EH (cell line): ENCODE results near the gene RAPGEF3.
A peak's percentile ranks its signal among the peaks of the same experiment; 100 is the strongest.

ENCODE experiments used
- DNase-seq: peaks from one replicate; pipeline ENCODE4 v3.0.0-alpha.2; 2015; ENCODE audit warnings: low read depth

Gene RAPGEF3

GRCh38 chr12:47790676-47791350 lies 32.1 kb upstream of the RAPGEF3 start:
- DNase-seq = no peak

DNA sequence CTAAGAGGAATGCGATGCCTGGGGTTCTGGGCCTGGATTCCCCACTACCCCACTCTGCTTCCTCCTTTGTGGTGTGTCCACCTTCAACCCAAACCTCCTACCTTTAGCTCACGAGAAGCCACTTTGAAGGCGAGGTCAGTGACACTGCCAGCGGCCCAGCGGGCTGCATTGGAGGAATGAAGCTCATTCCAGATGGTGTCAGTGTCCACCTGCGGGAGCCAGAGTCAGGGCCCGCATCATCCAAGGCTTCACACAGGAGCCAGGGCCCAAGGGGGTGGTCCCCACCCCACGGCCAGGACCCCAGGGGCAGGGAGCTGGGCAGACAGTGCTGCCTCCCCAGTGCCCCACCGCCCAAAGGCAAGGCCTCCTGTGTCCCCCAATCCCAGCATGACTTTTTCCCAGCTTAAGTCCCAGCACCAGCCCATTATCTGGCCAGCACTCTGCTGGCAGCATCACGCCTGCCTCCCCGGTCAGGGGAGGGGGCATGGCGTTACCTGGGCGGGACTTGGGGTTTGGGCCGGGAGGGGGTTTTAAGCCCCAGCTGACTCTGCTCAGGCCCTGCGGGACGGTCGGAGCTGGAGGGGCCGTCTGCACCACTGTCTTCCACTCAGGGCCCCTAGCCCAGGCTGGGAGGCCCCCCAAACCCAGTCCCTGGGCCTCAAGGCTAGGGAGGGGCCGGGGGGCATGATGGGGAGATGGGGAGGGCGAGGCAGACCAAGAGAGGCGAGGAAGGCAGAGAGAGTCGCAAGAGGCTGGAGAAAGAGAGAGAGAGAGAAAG lies 31.2 kb upstream of the RAPGEF3 start:
- DNase-seq = no peak

DNA sequence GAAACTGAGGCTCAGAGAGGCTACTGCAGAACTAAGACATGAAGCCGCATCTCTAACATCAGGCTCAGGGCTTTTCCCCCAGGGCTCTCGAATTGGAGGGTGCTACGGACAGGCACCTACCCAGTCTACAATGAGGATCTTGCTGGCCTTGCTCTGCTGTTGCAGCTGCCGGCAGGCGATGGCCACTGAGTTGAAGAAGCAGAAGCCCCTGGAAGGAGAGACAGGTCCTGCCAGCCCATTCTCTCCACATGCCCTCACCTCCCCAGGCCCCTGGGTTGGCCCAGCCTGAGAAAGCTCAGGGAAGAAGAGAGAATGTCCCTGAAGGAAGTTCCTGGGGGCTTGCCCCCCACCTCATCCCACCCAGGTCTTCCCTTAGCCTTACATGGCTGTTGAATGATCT lies 30.5 kb upstream of the RAPGEF3 start:
- DNase-seq = no peak

DNA sequence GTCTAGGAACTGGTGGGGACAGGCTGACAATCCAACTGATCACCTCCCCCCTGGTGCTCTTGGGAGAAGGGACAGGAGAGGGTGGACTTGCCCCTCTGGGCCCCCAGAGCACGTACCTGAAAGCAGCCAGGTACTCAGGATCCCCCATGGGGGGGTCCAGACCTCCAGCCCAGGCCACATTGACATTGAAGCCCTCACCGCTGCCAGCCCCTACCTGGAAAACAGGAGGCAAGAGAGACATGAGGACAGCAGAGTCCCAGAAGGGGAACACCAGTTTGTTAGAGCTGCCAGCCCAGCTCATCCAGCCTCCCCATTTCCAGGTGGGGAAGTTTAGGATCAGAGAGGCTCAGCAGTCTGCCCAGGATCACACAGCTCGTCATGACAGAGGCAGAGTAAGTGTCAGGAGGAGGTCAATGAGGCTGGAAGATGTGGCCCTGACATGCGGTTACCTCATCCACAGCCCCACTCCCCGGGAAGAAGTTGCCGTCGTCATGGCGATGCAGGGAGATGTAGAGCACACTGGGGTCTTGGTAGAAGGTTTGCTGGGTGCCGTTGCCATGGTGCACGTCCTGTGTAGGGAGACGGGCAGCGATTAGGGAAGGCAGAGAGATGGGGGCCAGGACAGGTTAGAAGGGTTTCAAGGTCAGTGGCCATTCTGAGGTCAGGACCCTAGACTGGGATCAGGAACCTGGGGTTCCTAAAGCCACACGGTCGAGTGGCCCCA lies 29.1 kb upstream of the RAPGEF3 start:
- no peak for DNase-seq

DNA sequence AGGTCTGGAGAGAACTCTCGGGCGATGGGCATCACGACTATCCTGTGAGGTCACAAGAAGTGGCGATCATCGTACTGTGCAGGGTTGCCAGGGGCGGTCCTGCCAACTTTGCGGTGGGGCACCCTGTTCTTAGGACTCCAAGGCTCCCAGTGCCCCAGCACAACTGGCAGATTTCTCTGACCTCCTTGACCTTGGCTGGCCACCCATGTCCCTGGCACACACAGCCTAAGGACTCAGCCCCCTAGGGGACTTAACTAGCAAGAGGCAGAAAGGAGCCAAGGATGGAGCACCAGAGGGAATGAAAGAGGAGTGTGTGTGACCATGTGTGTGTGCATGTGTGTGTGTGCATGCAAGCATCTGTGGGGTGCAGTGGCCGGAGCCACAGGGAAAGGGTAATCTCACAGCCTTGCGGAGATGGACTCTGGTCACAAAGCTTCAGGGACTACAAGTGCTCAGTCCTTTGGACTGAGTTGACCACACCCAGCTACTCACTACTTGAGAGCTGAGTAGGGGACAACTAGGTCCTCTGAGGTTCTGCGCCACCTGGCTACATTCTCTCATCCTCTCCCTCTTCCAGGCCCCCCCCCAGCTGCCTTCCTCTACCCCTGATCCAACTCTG lies 28.1 kb upstream of the RAPGEF3 start:
- DNase-seq = no peak

DNA sequence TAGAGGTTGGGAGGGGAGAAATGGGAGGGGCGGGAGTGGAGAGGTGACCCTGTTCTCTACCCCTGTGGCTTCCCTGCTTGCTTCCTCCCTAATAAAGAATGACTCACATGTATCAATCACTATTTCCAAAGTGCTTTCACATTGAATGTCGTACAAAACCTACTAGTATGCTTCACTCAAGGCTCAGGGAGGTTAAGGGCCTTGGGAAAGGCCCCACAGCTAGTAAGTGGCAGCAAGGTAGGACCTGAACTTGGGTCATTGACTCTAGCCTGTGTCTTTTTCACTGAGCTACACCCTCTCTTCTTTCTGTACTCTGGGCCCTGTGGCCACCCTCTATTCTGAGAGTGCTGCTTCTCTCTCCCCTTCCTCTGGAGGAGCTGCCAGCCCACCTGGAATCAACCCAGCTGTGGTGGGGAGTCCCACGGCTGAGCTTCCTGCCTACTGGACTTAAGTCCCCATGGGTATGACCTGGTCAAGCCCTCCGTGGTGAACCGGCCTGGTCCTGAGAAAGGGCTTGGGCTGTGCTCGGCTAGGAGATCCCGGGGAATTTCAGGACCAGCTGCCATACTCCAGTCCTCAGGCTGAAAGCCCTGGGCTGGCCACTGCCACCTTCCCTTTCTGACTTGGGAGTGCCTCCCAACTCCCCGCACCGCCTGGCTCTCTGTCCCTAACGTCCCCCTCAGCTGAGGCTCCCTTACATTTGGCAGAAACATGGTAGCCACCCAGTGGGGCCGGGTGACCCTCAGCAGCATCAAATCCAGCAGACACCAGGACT lies 27.4 kb upstream of the RAPGEF3 start:
- DNase-seq = no peak

DNA sequence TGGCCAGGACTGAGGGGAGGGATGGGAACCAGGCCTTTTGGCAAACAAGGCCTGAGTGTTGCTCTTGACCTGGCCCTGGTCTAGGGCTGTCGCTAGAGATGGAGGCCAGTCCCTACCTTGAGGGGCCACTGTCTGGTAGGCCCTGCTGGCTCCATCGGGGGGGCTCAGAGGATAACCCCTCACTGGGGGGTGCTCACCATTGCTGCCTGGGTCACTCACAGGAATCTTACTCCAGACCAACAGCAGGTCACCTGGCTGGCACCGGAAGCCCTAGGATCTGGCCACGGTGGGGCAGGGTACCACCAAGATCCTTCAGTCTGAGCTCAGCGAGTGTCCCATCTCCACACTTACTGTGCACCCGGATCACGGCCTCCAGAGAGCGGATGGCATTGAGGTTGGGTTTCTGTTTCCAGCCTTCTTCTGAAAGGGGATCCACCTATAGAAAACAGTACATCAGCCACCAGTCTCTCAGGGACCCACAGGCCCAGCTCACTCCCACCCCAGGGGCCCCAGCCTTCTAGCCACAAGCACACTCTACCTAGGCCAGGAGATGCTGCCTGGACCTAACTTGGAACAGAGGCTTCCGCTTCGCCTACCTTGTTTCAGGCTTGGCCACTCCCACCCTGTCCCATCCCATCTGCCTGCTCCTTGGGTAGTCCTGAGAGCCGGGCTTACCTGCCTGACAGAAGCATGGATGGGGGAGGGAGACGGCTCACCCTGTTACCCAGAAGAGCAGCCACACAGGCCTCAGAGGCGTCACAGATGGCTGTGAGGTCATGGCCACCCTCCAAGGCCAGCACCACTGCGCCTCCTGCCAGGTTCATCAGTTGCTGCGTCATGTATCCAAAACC lies 26.6 kb upstream of the RAPGEF3 start:
- no peak for DNase-seq

GRCh38 chr12:47783821-47784819 lies 25.4 kb upstream of the RAPGEF3 start:
- no peak for DNase-seq

DNA sequence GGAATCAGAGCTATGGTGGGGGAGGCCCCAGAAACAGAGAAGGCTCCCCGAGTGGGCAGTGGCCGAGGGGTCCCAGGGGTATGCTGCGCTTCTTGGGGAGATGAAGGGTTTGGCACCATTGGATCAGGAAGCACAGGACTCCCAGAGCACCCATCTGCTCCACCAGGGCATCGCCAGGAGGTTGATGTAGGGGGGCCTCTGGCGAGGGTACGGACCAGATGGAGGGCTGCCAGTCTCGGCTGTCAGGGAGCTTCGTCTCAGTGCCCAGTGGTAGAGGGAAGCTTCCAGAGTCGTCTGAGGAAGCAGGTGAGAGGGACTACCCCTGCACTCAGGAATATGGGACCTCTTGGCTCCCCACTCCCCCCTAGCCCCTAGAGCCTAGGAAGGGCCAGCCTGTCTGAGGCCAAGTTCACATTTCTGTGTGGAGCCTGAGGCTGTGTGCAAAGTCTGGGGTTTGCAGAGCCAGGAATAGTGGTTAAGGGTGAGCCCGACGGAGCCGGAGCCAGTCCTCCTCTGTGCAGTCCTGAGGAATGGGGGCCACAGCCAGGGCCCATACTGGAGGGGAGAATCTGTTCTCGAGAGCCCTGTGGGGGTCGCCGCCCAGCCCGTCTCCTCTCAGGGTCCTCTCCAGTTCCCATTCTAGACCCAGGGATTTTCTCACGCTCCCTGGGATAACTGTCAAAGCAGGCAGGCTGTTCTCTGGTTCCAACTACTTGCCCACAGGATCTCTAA lies 24.5 kb upstream of the RAPGEF3 start:
- no peak for DNase-seq

GRCh38 chr12:47782372-47782770 lies 23.7 kb upstream of the RAPGEF3 start:
- no peak for DNase-seq

DNA sequence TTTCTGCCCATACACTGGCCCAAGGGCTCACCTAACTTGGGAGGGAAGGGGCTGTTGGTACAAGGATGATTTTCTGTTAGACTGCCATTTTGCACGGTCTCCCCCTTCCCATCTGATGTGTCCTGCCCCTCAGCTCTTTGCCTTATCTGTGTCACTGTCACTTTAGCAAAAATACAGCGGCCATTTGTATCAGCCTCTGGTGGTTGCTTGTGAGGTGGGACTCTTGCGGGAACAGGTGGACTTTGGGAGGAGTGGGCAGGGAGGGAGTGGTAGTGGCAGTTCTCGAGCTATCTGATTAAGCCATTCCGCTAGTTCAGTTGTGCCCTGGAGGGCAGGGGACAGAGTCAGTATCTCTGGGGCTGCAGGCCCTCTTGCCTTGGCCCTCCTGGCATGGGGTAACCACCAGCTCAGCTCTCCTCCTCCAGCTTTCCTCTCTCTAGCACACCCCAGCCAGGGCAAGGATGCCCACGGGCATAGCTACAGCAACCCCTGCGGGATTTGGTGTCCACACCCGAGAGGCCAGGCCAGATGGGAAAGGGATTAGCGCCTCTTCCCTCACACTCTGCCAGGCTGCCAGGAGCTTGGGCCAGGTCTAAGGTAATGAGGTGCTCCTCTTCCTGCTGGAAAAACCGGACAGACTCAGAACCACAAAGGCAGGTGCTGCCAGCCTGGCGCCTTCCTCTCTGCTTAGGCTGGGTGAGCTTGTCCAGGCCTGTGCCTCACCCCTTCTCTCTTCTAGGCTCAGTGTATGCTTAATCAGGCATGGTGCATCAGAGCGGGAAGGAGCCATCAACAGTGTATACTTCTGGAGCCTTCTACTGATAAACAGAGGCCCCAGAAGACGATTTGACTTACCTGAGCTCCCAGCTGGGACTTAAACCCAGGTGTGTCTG lies 23.0 kb upstream of the RAPGEF3 start:
- DNase-seq = no peak

DNA sequence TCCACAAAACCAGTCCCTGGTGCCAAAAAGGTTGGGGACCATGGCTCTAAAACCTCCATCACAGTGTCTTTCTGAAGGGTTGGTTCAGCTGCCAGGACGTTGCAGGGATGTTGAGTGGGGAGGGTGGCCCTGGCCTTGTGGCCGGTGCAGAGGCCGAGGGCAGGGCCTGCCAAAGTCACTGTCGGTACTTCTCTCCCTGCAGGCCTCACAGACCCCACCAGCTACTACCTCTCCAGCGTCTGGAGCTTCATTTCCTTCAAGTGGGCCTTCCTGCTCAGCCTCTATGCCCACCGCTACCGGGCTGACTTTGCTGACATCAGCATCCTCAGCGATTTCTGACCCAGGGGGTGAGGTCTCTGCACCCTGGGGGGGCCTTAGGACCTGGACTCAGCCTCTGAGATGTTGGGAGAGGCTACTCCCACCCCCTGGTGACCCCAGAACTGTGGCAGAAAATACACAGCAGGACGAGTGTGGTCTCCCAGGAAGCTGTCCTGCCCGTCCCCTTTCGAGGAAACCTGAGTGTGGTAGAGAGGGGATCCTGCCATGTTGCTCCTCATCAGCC lies 21.3 kb upstream of the RAPGEF3 start:
- no peak for DNase-seq

GRCh38 chr12:47779301-47779942 lies 20.7 kb upstream of the RAPGEF3 start:
- peak; percentile 86 for DNase-seq

GRCh38 chr12:47778881-47779280 lies 20.2 kb upstream of the RAPGEF3 start:
- no peak for DNase-seq

DNA sequence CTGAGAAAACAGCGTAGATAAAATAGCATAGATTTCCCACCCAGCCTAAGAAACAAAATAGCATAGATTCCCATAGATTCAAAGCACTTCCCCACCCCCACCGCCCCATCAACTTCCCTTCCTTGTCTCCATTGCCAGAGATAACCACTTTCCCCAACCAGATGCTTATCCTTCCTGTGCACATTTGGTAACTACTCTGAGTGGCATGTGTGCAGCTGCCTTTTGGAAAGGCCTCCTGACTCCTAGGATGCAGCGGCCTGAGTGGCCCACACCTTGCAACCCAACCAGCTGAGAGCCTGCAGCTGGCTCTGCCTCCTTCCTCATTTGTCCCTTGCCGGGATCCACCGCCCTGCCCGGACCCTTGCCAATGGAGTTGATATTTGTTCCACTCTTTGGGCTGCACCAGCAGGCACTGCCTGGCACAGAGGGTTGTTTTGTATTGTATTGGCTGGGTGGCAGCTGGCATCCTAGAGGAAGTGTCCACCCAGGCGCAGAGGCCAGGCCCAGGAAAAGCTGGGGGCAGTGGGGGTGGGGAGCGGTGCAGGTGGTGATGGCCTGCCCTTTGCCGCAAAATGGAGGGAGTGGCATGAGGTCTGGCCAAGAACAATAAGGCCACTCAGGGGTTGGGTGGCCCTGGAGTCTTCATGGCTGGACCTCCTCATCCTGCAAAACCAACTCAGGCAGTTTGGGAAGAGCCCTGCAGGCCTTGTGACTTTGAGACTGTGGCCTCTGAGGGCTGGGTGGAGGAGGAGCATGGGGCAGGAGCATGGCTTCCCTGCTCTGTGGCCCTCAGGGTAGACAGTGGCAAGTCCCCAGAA lies 19.3 kb upstream of the RAPGEF3 start:
- peak; percentile 37 for DNase-seq

DNA sequence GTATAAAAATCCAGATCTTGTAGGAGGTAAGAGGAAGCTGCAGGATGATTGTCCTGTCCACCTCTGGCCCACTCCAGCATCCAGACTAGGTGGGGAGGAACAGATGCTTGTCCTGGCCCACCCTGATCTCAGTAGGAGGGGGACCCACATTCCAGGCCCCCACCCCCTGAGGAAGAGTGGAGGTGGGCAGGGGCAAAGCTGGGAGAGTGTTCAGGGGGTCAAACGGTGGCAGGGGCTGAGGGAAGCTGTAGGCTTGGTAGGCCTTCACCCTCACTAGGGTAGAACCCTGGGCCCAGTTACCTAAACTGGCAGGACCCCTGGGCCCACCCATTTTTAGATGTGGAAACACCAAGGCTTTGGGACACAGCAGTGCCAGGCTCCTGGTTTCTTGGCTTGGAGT lies 18.5 kb upstream of the RAPGEF3 start:
- DNase-seq = no peak
